Testis (tissue), 2 donors: ENCODE data around the gene CABP4.
"Not testable (repeated sequence)": the region's sequence is repeated elsewhere in the genome, so short reads cannot be mapped to it uniquely, and the experiment has no call there.

Experiments
- CTCF ChIP-seq, 3 experiments: fragments of 450-650 bp in 2 of 3; fragments of 200-600 bp in 1 of 3; sonication (generic) in 1 of 3; IDR thresholded peaks; one replicate each; pipeline ENCODE4 v1.5.1; 2016 to 2019; ENCODE audit warnings: antibody characterized with exemption in 3 of 3, mild to moderate bottlenecking in 2 of 3, moderate library complexity in 1 of 3
- POLR2A ChIP-seq: fragments of 450-650 bp; IDR thresholded peaks from one replicate; pipeline ENCODE4 v1.6.1; 2017; ENCODE audit warnings: antibody characterized with exemption, mild to moderate bottlenecking, moderate library complexity

- not testable (repeated sequence) for TF ChIP-seq CTCF (IDR thresholded peaks at IDR 0.05); POLR2A
These were observed 30.8 kb downstream of the CABP4 start for GRCh38 chr11:67485873-67486361.
